ENCODE measurements around the gene DPEP1. TPM values are rescaled to one million over a fixed set of nuclear protein-coding genes. Genes with fewer than 3 reads are reported as not detected.
"Not testable (repeated sequence)": the region's sequence is repeated elsewhere in the genome, so short reads cannot be mapped to it uniquely, and the experiment has no call there.

Gene DPEP1
- total RNA-seq, 1 donor from 2014 or later: not detected

- H3K4me1 ChIP-seq (ENCODE audit: control insufficient read depth in 3 of 3, insufficient read depth in 3 of 3, low read length in 3 of 3): no peaks in the 10 kb centered on the region
- H3K9me3 ChIP-seq (ENCODE audit: control insufficient read depth in 3 of 3, low read length in 3 of 3): no peaks in the 10 kb centered on the region
- H3K4me3 ChIP-seq (ENCODE audit: low read length in 3 of 3): no peak overlapping the region
- H3K27me3 ChIP-seq (ENCODE audit: control insufficient read depth in 3 of 3, insufficient read depth in 3 of 3, low read length in 3 of 3): peaks cover 29 to 47% (median 45%) of the 10 kb centered on the region in 3 donors
- no peak overlapping the region for H3K9ac ChIP-seq (ENCODE audit: low read depth in 1 of 3, low read length in 3 of 3)
- H3K36me3 ChIP-seq (ENCODE audit: control insufficient read depth in 3 of 3, insufficient read depth in 3 of 3, low read length in 3 of 3): no peaks in the 10 kb centered on the region
- no peak overlapping the region for H3K27ac ChIP-seq (ENCODE audit: low read depth, low read length)
Measured at GRCh38 chr16:89629827-89630610, 16.6 kb downstream of the DPEP1 start.

GRCh38 chr16:89633064-89633631, 19.7 kb downstream of the DPEP1 start:
- Histone ChIP-seq H3K9me3 (ENCODE audit: control insufficient read depth in 3 of 3, low read length in 3 of 3) (no peaks in the 10 kb centered on the region), H3K36me3 (ENCODE audit: control insufficient read depth in 3 of 3, insufficient read depth in 3 of 3, low read length in 3 of 3) (no peaks in the 10 kb centered on the region), H3K4me1 (ENCODE audit: control insufficient read depth in 3 of 3, insufficient read depth in 3 of 3, low read length in 3 of 3) (no peaks in the 10 kb centered on the region), H3K27ac (ENCODE audit: low read depth, low read length) (no peak overlapping the region), H3K4me3 (ENCODE audit: low read length in 3 of 3) (no peak overlapping the region), H3K27me3 (ENCODE audit: control insufficient read depth in 3 of 3, insufficient read depth in 3 of 3, low read length in 3 of 3) (peaks cover 37 to 52% (median 45%) of the 10 kb centered on the region in 3 donors), H3K9ac (ENCODE audit: low read depth in 1 of 3, low read length in 3 of 3) (no peak overlapping the region)

- peaks cover 35 to 53% (median 49%) of the 10 kb centered on the region in 3 donors for H3K27me3 ChIP-seq (ENCODE audit: control insufficient read depth in 3 of 3, insufficient read depth in 3 of 3, low read length in 3 of 3)
- not testable (repeated sequence) for H3K4me1 ChIP-seq (ENCODE audit: control insufficient read depth in 3 of 3, insufficient read depth in 3 of 3, low read length in 3 of 3); H3K27ac ChIP-seq (ENCODE audit: low read depth, low read length); H3K4me3 ChIP-seq (ENCODE audit: low read length in 3 of 3); H3K9ac ChIP-seq (ENCODE audit: low read depth in 1 of 3, low read length in 3 of 3); H3K9me3 ChIP-seq (ENCODE audit: control insufficient read depth in 3 of 3, low read length in 3 of 3); H3K36me3 ChIP-seq (ENCODE audit: control insufficient read depth in 3 of 3, insufficient read depth in 3 of 3, low read length in 3 of 3)
Measured at GRCh38 chr16:89634463-89635385, 21.3 kb downstream of the DPEP1 start.

- H3K9ac ChIP-seq (ENCODE audit: low read depth in 1 of 3, low read length in 3 of 3): no peak overlapping the region
- no peak overlapping the region for H3K27ac ChIP-seq (ENCODE audit: low read depth, low read length)
- no peaks in the 10 kb centered on the region for H3K9me3 ChIP-seq (ENCODE audit: control insufficient read depth in 3 of 3, low read length in 3 of 3)
- no peaks in the 10 kb centered on the region for H3K36me3 ChIP-seq (ENCODE audit: control insufficient read depth in 3 of 3, insufficient read depth in 3 of 3, low read length in 3 of 3)
- H3K27me3 ChIP-seq (ENCODE audit: control insufficient read depth in 3 of 3, insufficient read depth in 3 of 3, low read length in 3 of 3): peaks cover 21 to 53% (median 41%) of the 10 kb centered on the region in 3 donors
- H3K4me3 ChIP-seq (ENCODE audit: low read length in 3 of 3): no peak overlapping the region
- H3K4me1 ChIP-seq (ENCODE audit: control insufficient read depth in 3 of 3, insufficient read depth in 3 of 3, low read length in 3 of 3): peaks cover 3 to 12% (median 4%) of the 10 kb centered on the region in 3 donors
Measured at GRCh38 chr16:89636663-89637062, 23.2 kb downstream of the DPEP1 start.

GRCh38 chr16:89637379-89637778, 23.9 kb downstream of the DPEP1 start:
- Histone ChIP-seq H3K36me3 (ENCODE audit: control insufficient read depth in 3 of 3, insufficient read depth in 3 of 3, low read length in 3 of 3) (no peaks in the 10 kb centered on the region), H3K27me3 (ENCODE audit: control insufficient read depth in 3 of 3, insufficient read depth in 3 of 3, low read length in 3 of 3) (peaks cover 19 to 50% (median 36%) of the 10 kb centered on the region in 3 donors), H3K9ac (ENCODE audit: low read depth in 1 of 3, low read length in 3 of 3) (no peak overlapping the region), H3K27ac (ENCODE audit: low read depth, low read length) (no peak overlapping the region), H3K4me1 (ENCODE audit: control insufficient read depth in 3 of 3, insufficient read depth in 3 of 3, low read length in 3 of 3) (peaks cover 3 to 13% (median 4%) of the 10 kb centered on the region in 3 donors), H3K9me3 (ENCODE audit: control insufficient read depth in 3 of 3, low read length in 3 of 3) (no peaks in the 10 kb centered on the region), H3K4me3 (ENCODE audit: low read length in 3 of 3) (no peak overlapping the region)

GRCh38 chr16:89638455-89638854, 25.0 kb downstream of the DPEP1 start:
- H3K27me3 ChIP-seq (ENCODE audit: control insufficient read depth in 3 of 3, insufficient read depth in 3 of 3, low read length in 3 of 3): peaks cover 9 to 39% (median 26%) of the 10 kb centered on the region in 3 donors
- H3K4me1 ChIP-seq (ENCODE audit: control insufficient read depth in 3 of 3, insufficient read depth in 3 of 3, low read length in 3 of 3): peaks cover 3 to 13% (median 4%) of the 10 kb centered on the region in 3 donors
- H3K9me3 ChIP-seq (ENCODE audit: control insufficient read depth in 3 of 3, low read length in 3 of 3): no peaks in the 10 kb centered on the region
- no peak overlapping the region for H3K9ac ChIP-seq (ENCODE audit: low read depth in 1 of 3, low read length in 3 of 3)
- no peaks in the 10 kb centered on the region for H3K36me3 ChIP-seq (ENCODE audit: control insufficient read depth in 3 of 3, insufficient read depth in 3 of 3, low read length in 3 of 3)
- H3K4me3 ChIP-seq (ENCODE audit: low read length in 3 of 3): no peak overlapping the region
- no peak overlapping the region for H3K27ac ChIP-seq (ENCODE audit: low read depth, low read length)

- peaks cover 3 to 34% (median 18%) of the 10 kb centered on the region in 3 donors for H3K27me3 ChIP-seq (ENCODE audit: control insufficient read depth in 3 of 3, insufficient read depth in 3 of 3, low read length in 3 of 3)
- H3K9ac ChIP-seq (ENCODE audit: low read depth in 1 of 3, low read length in 3 of 3): no peak overlapping the region
- H3K4me3 ChIP-seq (ENCODE audit: low read length in 3 of 3): no peak overlapping the region
- peaks cover 0 to 4% (median 0%) of the 10 kb centered on the region in 3 donors for H3K36me3 ChIP-seq (ENCODE audit: control insufficient read depth in 3 of 3, insufficient read depth in 3 of 3, low read length in 3 of 3)
- H3K4me1 ChIP-seq (ENCODE audit: control insufficient read depth in 3 of 3, insufficient read depth in 3 of 3, low read length in 3 of 3): peaks cover 3 to 13% (median 4%) of the 10 kb centered on the region in 3 donors
- H3K27ac ChIP-seq (ENCODE audit: low read depth, low read length): no peak overlapping the region
- H3K9me3 ChIP-seq (ENCODE audit: control insufficient read depth in 3 of 3, low read length in 3 of 3): no peaks in the 10 kb centered on the region
Measured at GRCh38 chr16:89639385-89639784, 25.9 kb downstream of the DPEP1 start.

- peak overlapping the region in 1 of 3 donors; percentile 8 for H3K9ac ChIP-seq (ENCODE audit: low read depth in 1 of 3, low read length in 3 of 3)
- H3K4me1 ChIP-seq (ENCODE audit: control insufficient read depth in 3 of 3, insufficient read depth in 3 of 3, low read length in 3 of 3): peaks cover 3 to 13% (median 4%) of the 10 kb centered on the region in 3 donors
- no peaks in the 10 kb centered on the region for H3K9me3 ChIP-seq (ENCODE audit: control insufficient read depth in 3 of 3, low read length in 3 of 3)
- H3K27ac ChIP-seq (ENCODE audit: low read depth, low read length): no peak overlapping the region
- H3K4me3 ChIP-seq (ENCODE audit: low read length in 3 of 3): no peak overlapping the region
- H3K27me3 ChIP-seq (ENCODE audit: control insufficient read depth in 3 of 3, insufficient read depth in 3 of 3, low read length in 3 of 3): peaks cover 0 to 22% (median 13%) of the 10 kb centered on the region in 3 donors
- H3K36me3 ChIP-seq (ENCODE audit: control insufficient read depth in 3 of 3, insufficient read depth in 3 of 3, low read length in 3 of 3): peaks cover 17 to 23% (median 17%) of the 10 kb centered on the region in 3 donors
Measured at GRCh38 chr16:89641458-89642119, 28.1 kb downstream of the DPEP1 start.

GRCh38 chr16:89642574-89642973, 29.1 kb downstream of the DPEP1 start:
- Histone ChIP-seq H3K9ac (ENCODE audit: low read depth in 1 of 3, low read length in 3 of 3) (no peak overlapping the region), H3K4me1 (ENCODE audit: control insufficient read depth in 3 of 3, insufficient read depth in 3 of 3, low read length in 3 of 3) (peaks cover 3 to 13% (median 4%) of the 10 kb centered on the region in 3 donors), H3K27me3 (ENCODE audit: control insufficient read depth in 3 of 3, insufficient read depth in 3 of 3, low read length in 3 of 3) (peaks cover 0 to 15% (median 7%) of the 10 kb centered on the region in 3 donors), H3K36me3 (ENCODE audit: control insufficient read depth in 3 of 3, insufficient read depth in 3 of 3, low read length in 3 of 3) (peaks cover 23 to 31% (median 24%) of the 10 kb centered on the region in 3 donors), H3K9me3 (ENCODE audit: control insufficient read depth in 3 of 3, low read length in 3 of 3) (no peaks in the 10 kb centered on the region), H3K27ac (ENCODE audit: low read depth, low read length) (no peak overlapping the region), H3K4me3 (ENCODE audit: low read length in 3 of 3) (no peak overlapping the region)

Measured in skeletal muscle tissue (tissue), 4 donors.